Right cardiac atrium (tissue), 5 donors: ENCODE measurements around the gene COX6A1. TPM values are rescaled to one million over a fixed set of nuclear protein-coding genes. Genes with fewer than 3 reads are reported as not detected.
"Not testable (repeated sequence)": the region's sequence is repeated elsewhere in the genome, so short reads cannot be mapped to it uniquely, and the experiment has no call there.

Source experiments
- ATAC-seq, 2 donors: fragments of 200-7000 bp; cut with Tn5 transposase; one replicate each; pipeline versions ENCODE4 v1.8.0 to v1.9.1; 2020; ENCODE audit warnings: moderate library complexity in 2 of 2, mild to moderate bottlenecking in 1 of 2
- DNase-seq, 3 donors: peaks; one replicate each; pipeline ENCODE4 v3.0.0-alpha.2; 2020
- H3K27ac ChIP-seq: one replicate; pipeline ENCODE4 v1.5.1; 2013; ENCODE audit warnings: mild to moderate bottlenecking, low read length, control low read depth, moderate library complexity
- H3K27me3 ChIP-seq: one replicate; pipeline ENCODE4 v1.6.1; 2013; ENCODE audit not compliant: control insufficient read depth, insufficient read depth
- H3K4me1 ChIP-seq: one replicate; pipeline ENCODE4 v1.6.1; 2013; ENCODE audit warnings: low read length; ENCODE audit not compliant: control insufficient read depth, insufficient read depth
- H3K4me3 ChIP-seq: one replicate; pipeline ENCODE4 v1.5.1; 2013; ENCODE audit warnings: low read length, control low read depth
- H3K9me3 ChIP-seq: one replicate; pipeline ENCODE4 v1.6.1; 2013; ENCODE audit warnings: low read length; ENCODE audit not compliant: control insufficient read depth
- WGBS: extraction: QIAGEN DNeasy Blood & Tissue Kit; methylation state at CpG from one replicate; pipeline ENCODE4 v1.1.7; 2013; 5-methylcytosine and 5-hydroxymethylcytosine counted together
- intact Hi-C, 4 donors: fragments of 100-400 bp; cut with DNase I; formaldehyde crosslinking; loops; one replicate each; pipeline versions ENCODE4 v1.11.0 to v1.14.0; 2022 to 2023
- polyA plus RNA-seq: library from polyadenylated mRNA; stranded (reverse); fragments of 200-250 nt; gene quantifications from one replicate; pipeline ENCODE4 v1.2.3, GENCODE V29; 2013
- total RNA-seq, 4 donors: library from RNA; stranded (reverse); fragmentation: NEBNext Ultra II Directional; extraction: Animal tissue kit (Norgen Biotek cat#: 25700); gene quantifications; one replicate each; pipeline ENCODE4 v1.2.1, GENCODE V29; 2021
- donor health status: healthy with polysubstance abuse.
- donor health status: DM: no; HTN: yes; CAD: no.
- donor health status: DM: no; HTN: no; CAD: no.
- donor health status: DM: no; HTN: yes; CAD: no; lungs with severe emphysema.
- donor health status: DM: yes; HTN: yes; CAD: no.

Gene COX6A1
- total and polyA plus RNA-seq, 5 donors, result 132 to 553 (median 183) TPM

DNA sequence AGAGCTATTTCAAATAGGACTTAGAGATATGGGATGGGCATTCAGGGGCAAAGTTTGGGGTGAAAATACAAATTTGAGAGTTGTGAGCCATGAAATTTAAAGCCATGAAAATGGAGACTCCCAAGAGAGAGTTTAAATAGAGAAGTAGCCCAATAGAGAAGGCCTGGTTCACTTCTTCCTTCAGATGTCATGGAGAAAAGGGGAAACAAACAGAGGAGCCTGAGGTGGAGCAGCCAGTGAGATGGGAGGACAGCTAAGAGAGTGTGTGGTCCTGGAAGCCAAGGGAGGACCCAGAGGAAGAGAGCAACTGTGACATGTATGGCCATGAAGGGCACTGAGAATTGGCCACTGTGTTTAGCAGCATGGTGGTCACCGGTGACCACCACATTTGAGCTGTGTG lies 45.7 kb downstream of the COX6A1 start:
- intact Hi-C loops, result no loop called here
- WGBS, result 96% methylated on average over 1 of the region's 1 CpG

GRCh38 chr12:120485961-120486881 lies 48.3 kb downstream of the COX6A1 start:
- no peak for DNase-seq
- ATAC-seq, result no peak
- H3K4me1 ChIP-seq, result no peaks in the 10 kb centered on the region
- H3K27me3 ChIP-seq, result no peaks in the 10 kb centered on the region
- 90% methylated on average over 7 of the region's 7 CpGs for WGBS
- H3K4me3 ChIP-seq, result no peak overlapping the region
- intact Hi-C loops, result no loop called here
- H3K9me3 ChIP-seq, result no peaks in the 10 kb centered on the region
- H3K27ac ChIP-seq, result no peak overlapping the region

More for the DNA sequence above, 45.7 kb downstream of the COX6A1 start:
- Histone ChIP-seq H3K27ac (no peak overlapping the region), H3K9me3 (no peaks in the 10 kb centered on the region), H3K4me3 (no peak overlapping the region), H3K27me3 (no peaks in the 10 kb centered on the region), H3K4me1 (no peaks in the 10 kb centered on the region)
- DNase-seq (no peak), ATAC-seq (no peak)

DNA sequence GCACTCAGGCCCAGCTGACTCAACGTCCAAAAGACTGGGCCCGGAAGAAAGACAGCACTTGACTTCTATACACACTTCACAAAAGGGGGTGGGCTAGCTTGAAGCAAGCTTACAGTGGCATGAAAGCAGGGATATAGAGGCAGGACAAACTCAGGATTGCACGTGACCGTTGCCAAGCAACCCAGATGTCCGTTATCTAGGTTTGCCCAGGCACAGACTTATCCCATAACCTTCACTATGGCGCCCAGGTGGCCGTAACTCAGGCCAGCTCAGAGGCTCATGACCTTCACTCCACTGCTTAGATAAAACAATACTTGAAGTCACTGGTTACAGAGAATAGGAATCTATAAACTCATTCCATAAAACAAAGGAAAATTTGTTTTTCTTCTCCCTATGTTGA lies 49.6 kb downstream of the COX6A1 start:
- intact Hi-C loops, ATAC-seq, H3K9me3 ChIP-seq, H3K4me1 ChIP-seq, H3K27ac ChIP-seq, DNase-seq, H3K4me3 ChIP-seq, H3K27me3 ChIP-seq: not testable (repeated sequence)
- WGBS, result 70% methylated on average over 7 of the region's 7 CpGs

DNA sequence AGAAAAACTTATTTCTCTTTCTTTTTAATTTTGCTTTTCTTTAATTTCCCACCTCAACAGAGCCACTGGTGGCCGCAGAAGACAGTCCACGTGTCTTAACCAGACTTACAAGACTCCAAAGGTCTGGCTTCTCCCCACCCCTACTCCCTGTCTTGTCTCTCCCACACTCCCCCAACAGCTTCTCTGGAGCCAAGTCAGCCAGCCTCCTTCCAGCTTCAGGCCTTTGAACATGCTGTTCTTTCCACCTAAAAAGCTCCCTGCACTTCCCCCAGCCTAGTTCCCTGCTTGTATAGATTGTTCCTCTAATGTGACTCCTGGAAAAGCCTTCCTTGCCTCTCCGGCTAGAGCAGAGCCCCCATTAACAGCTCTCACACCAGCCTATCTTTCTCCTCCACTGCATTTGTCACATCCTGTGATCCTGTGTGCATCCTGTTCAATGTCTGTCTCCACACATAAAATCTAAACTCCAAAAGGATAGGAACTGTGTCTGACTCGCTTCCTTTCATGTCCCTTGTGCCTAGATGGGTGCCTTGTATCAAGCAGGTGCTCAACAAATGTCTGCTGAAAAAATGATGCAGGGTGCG lies 50.2 kb downstream of the COX6A1 start:
- ATAC-seq (no peak), DNase-seq (no peak)
- Histone ChIP-seq H3K4me1 (no peaks in the 10 kb centered on the region), H3K9me3 (no peaks in the 10 kb centered on the region), H3K27me3 (no peaks in the 10 kb centered on the region), H3K4me3 (no peak overlapping the region), H3K27ac (no peak overlapping the region)
- 69% methylated on average over 5 of the region's 5 CpGs for WGBS
- intact Hi-C loops, result no loop called here

- Histone ChIP-seq H3K4me1 (no peaks in the 10 kb centered on the region), H3K9me3 (no peaks in the 10 kb centered on the region), H3K4me3 (no peak overlapping the region), H3K27me3 (no peaks in the 10 kb centered on the region), H3K27ac (no peak overlapping the region)
- WGBS, result 88% methylated on average over 4 of the region's 4 CpGs
- intact Hi-C loops, result no loop called here
- no peak for DNase-seq
- ATAC-seq, result no peak
These were observed 51.1 kb downstream of the COX6A1 start for GRCh38 chr12:120489018-120489417.

- H3K9me3 ChIP-seq, result no peaks in the 10 kb centered on the region
- peaks cover 3% of the 10 kb centered on the region for H3K4me1 ChIP-seq
- ATAC-seq (no peak), DNase-seq (no peak)
- H3K27ac ChIP-seq, result no peak overlapping the region
- 93% methylated on average over 5 of the region's 5 CpGs for WGBS
- no peaks in the 10 kb centered on the region for H3K27me3 ChIP-seq
- no peak overlapping the region for H3K4me3 ChIP-seq
- intact Hi-C loops, result no loop called here
These were observed 52.4 kb downstream of the COX6A1 start for GRCh38 chr12:120490325-120490724.

Other genes starting within 250 kb of the COX6A1 start
- 10 to 100 TPM; 32.9 to 41.4 (median 35.5) TPM for gene GCN1, start 243.4 kb upstream of the COX6A1 start, total RNA-seq
- 10.6 TPM for gene GCN1, start 243.4 kb upstream of the COX6A1 start, polyA plus RNA-seq
- 1,000 to 10,000 TPM in 1 of 4 donors, 100 to 1,000 TPM in 3; 800 to 1,173 (median 979) TPM for gene RPLP0, start 237.0 kb upstream of the COX6A1 start, total RNA-seq
- gene RPLP0, start 237.0 kb upstream of the COX6A1 start, polyA plus RNA-seq, result 1,119 TPM
- 10 to 100 TPM; 67.8 to 89.8 (median 80.2) TPM for gene PXN, start 172.4 kb upstream of the COX6A1 start, total RNA-seq
- gene PXN, start 172.4 kb upstream of the COX6A1 start, polyA plus RNA-seq, result 77.3 TPM
- gene RNU4-2, start 146.2 kb upstream of the COX6A1 start, total RNA-seq, result over 10,000 TPM; 12,754 to 31,201 (median 26,788) TPM
- not detected for gene RNU4-2, start 146.2 kb upstream of the COX6A1 start, polyA plus RNA-seq
- 1,000 to 10,000 TPM; 1,094 to 5,230 (median 2,674) TPM for gene RNU4-1, start 144.9 kb upstream of the COX6A1 start, total RNA-seq
- not detected for gene RNU4-1, start 144.9 kb upstream of the COX6A1 start, polyA plus RNA-seq
- 1 to 10 TPM; 3.0 to 6.9 (median 6.2) TPM for gene SIRT4, start 135.8 kb upstream of the COX6A1 start, total RNA-seq
- 6.0 TPM for gene SIRT4, start 135.8 kb upstream of the COX6A1 start, polyA plus RNA-seq
- not detected for gene PLA2G1B, start 110.3 kb upstream of the COX6A1 start, total RNA-seq
- gene PLA2G1B, start 110.3 kb upstream of the COX6A1 start, polyA plus RNA-seq, result not detected
- gene MSI1, start 68.9 kb upstream of the COX6A1 start, total RNA-seq, result 10 to 100 TPM in 1 of 4 donors, 1 to 10 TPM in 3; 3.0 to 10.7 (median 5.1) TPM
- gene MSI1, start 68.9 kb upstream of the COX6A1 start, polyA plus RNA-seq, result 2.1 TPM
- gene TRIAP1, start 8.3 kb downstream of the COX6A1 start, total RNA-seq, result 10 to 100 TPM; 11.5 to 16.2 (median 12.8) TPM
- 16.8 TPM for gene TRIAP1, start 8.3 kb downstream of the COX6A1 start, polyA plus RNA-seq
- 10 to 100 TPM; 14.1 to 16.2 (median 15.5) TPM for gene GATC, start 8.3 kb downstream of the COX6A1 start, total RNA-seq
- 7.2 TPM for gene GATC, start 8.3 kb downstream of the COX6A1 start, polyA plus RNA-seq
- 10 to 100 TPM; 43.5 to 59.5 (median 47.9) TPM for gene SRSF9, start 31.6 kb downstream of the COX6A1 start, total RNA-seq
- 40.3 TPM for gene SRSF9, start 31.6 kb downstream of the COX6A1 start, polyA plus RNA-seq
- 100 to 1,000 TPM; 164 to 299 (median 224) TPM for gene DYNLL1, start 58.0 kb downstream of the COX6A1 start, total RNA-seq
- 350 TPM for gene DYNLL1, start 58.0 kb downstream of the COX6A1 start, polyA plus RNA-seq
- gene COQ5, start 91.0 kb downstream of the COX6A1 start, total RNA-seq, result 10 to 100 TPM; 26.2 to 30.6 (median 27.6) TPM
- 40.5 TPM for gene COQ5, start 91.0 kb downstream of the COX6A1 start, polyA plus RNA-seq
- gene RNF10, start 96.2 kb downstream of the COX6A1 start, total RNA-seq, result 100 to 1,000 TPM; 235 to 259 (median 237) TPM
- 281 TPM for gene RNF10, start 96.2 kb downstream of the COX6A1 start, polyA plus RNA-seq
- gene POP5, start 143.3 kb downstream of the COX6A1 start, total RNA-seq, result 10 to 100 TPM; 31.4 to 48.4 (median 41.5) TPM
- gene POP5, start 143.3 kb downstream of the COX6A1 start, polyA plus RNA-seq, result 54.1 TPM
- 1 to 10 TPM in 3 of 4 donors, under 1 TPM in 1; 0.89 to 4.0 (median 2.0) TPM for gene CABP1, start 202.5 kb downstream of the COX6A1 start, total RNA-seq
- 3.0 TPM for gene CABP1, start 202.5 kb downstream of the COX6A1 start, polyA plus RNA-seq
- 100 to 1,000 TPM; 157 to 257 (median 193) TPM for gene MLEC, start 249.0 kb downstream of the COX6A1 start, total RNA-seq
- 93.6 TPM for gene MLEC, start 249.0 kb downstream of the COX6A1 start, polyA plus RNA-seq